ENCODE results near the gene SERPINB3. TPM values are rescaled to one million over a fixed set of nuclear protein-coding genes. Genes with fewer than 3 reads are reported as not detected.
"Not testable (repeated sequence)": the region's sequence is repeated elsewhere in the genome, so short reads cannot be mapped to it uniquely, and the experiment has no call there.

The SERPINB3 gene
- under 1 TPM in 3 of 4 donors, not detected in 1; 0.09 to 0.22 (median 0.17) TPM for polyA plus RNA-seq (ENCODE audit: insufficient read length in 4 of 4)

DNA sequence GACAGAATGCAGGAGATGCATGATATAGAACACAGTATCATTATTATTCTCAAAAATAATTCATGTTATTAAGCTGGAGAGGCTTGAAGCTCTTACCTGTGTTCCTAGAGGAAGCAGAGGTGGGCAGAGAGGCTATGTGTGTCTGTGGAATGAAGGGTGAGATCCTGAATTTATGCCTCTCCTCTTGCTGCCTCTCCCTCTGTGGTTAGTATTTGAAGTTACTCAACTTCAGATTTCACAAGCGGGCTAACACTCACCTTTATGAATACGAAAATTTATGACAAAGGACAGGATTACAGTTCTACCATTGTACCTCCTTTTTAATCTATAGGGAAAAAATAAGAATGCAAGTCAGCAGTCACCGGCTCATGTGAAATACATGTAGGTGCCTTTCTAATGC is at the start of gene SERPINB3:
TSS of gene SERPINB3 (minus strand) at position 144 of the 400 bp plus-strand sequence. CDS start 677 bp downstream, outside the sequence.
- not testable (repeated sequence) for DNase-seq (ENCODE audit: low read depth in 4 of 4, low spot score in 3 of 4)

GRCh38 chr18:63708650-63709049 is 47.0 kb upstream of the SERPINB3 start:
- DNase-seq (ENCODE audit: low read depth in 4 of 4, low spot score in 3 of 4): no peak

DNA sequence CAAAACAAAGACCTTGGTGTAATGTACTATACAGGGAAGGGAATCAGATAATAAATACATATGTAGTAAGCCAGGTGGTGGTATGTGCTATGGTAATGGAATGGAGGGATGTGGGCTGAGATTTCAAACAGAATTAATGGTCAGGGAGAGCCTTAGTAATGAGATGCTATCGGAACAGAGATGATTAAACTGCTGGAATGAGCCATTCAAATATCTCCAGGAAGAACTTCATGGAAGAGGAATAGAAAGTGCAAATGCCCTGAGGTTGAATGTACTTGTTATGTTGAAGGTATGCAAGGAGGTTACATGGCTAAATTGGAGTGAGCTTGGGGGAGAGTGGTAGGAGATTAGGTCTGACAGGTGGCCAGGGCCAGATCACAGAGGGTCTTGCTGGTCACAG is 46.1 kb upstream of the SERPINB3 start:
- no peak for DNase-seq (ENCODE audit: low read depth in 4 of 4, low spot score in 3 of 4)

DNA sequence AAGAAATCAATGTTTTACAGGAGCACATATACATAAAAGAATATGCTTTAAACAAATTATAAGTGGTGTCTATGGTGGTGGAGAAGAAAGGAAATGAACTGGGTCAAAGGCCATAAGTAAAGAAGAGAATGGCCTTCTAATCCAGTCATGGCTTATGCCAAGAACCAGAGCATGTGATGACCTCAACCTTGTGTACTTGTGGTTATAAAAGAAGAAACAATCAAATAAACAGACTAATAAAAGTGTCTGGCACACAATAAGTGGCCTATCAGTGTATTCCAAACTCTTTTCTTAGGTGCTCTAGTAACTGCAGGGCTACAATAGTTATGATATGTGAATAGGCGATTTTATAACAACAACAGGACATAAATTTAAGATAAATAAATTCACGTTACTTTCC is 43.7 kb upstream of the SERPINB3 start:
- DNase-seq (ENCODE audit: low read depth in 4 of 4, low spot score in 3 of 4): no peak

DNA sequence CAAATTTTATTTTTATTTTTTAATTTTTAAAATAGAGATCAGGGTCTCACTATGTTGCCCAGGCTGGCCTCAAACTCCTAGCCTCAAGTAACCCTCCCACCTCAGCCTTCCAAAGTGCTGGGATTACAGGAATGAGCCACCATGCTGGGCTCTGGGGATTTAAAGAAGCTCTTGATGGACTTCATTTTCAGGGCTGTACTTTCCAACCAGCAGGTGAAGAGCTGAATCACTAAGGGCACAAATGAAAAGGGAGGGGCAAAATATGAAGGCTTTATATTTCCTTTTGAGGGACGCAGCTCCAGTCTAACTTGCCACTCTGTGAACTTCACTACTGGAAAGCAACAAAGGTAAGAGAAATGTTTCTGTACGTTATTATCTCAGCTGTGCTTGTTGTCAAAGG is 41.0 kb upstream of the SERPINB3 start, which contains the start of gene SERPINB11:
TSS of gene SERPINB11 (plus strand) at position 301 of the 400 bp plus-strand sequence. CDS start 7,234 bp downstream, outside the sequence.
- no peak for DNase-seq (ENCODE audit: low read depth in 4 of 4, low spot score in 3 of 4)

- no peak for DNase-seq (ENCODE audit: low read depth in 4 of 4, low spot score in 3 of 4)
Measured at GRCh38 chr18:63701952-63702351, 40.3 kb upstream of the SERPINB3 start.

DNA sequence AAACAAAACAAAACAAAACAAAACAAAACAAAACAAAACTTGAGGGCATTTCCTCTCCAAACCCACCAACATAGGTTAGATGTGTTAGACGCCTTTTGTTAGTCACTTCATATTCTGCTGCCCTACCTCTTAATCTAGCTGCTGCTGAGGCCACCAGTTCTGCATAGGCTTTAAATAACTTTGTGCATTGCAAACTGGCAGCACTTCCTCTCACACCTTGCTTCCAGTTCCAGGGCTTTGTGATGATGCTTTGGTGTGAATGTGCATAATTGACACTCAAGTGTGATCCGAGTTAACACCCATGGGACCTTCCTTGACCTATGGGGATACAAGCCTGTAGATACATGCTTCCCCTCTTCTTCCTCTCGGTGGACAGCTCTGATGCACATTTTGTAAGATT is 38.8 kb upstream of the SERPINB3 start:
- no peak for DNase-seq (ENCODE audit: low read depth in 4 of 4, low spot score in 3 of 4)

- DNase-seq (ENCODE audit: low read depth in 4 of 4, low spot score in 3 of 4): no peak
Measured at GRCh38 chr18:63697097-63697660, 35.5 kb upstream of the SERPINB3 start.

- no peak for DNase-seq (ENCODE audit: low read depth in 4 of 4, low spot score in 3 of 4)
Measured at GRCh38 chr18:63689064-63689463, 27.4 kb upstream of the SERPINB3 start.

- DNase-seq (ENCODE audit: low read depth in 4 of 4, low spot score in 3 of 4): no peak
Measured at GRCh38 chr18:63686871-63687270, 25.2 kb upstream of the SERPINB3 start.

DNA sequence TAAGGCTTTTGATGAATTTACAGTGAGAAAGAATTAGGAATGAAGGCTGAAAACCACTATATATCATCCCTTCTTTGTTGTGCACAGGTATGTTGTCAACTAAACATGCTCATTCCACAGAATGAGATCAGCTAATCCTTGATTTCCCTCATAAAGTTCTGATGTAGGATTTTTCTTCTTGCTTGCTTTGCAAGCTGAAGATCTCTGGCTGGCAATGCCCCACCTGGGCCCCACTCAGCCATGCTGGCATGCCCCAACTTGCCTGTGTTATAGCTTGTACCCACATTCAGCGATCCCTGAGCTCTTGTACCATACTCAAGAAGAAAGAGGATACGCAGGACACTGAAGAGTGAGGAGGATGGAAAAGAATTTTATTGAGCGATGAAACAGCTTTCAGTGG is 23.0 kb upstream of the SERPINB3 start:
- DNase-seq (ENCODE audit: low read depth in 4 of 4, low spot score in 3 of 4): no peak

DNA sequence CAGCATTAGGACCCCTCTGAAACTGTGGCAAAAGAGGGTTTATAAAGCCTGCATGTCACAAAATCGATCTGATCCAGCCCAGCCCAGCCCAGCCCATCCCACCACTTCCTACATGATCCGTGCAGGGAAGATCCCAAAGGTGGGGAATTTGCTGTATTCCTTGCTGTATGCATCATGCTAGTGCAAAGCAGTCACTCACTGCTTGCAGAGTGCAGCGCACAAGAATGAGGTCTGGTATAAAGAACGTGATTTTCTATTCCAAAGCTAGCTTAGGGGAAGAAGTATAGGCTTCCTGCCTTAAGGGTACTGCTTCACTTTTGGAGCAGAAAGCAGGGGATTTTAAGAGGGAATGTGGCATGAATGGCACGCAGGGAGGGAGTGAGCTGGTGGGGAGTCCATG is 22.2 kb upstream of the SERPINB3 start:
- no peak for DNase-seq (ENCODE audit: low read depth in 4 of 4, low spot score in 3 of 4)

DNA sequence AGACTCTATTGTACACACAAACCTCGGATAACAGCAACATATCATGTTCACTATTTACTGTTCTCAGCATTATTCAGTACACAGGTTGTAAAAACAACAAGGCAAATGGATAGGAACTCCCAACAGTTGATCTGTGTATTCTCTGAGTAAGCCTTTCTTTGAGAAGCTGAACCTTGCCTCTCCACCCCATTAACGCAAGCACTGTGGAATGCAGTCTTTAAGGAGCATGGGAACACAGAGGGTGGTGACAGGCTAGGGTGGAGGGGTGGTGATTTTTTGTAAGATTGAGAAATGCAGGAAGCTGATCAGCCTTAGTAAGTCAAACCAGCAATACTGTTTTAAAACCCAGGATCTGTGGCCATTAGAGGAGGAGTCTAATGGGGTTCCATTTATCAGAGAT is 21.5 kb upstream of the SERPINB3 start:
- no peak for DNase-seq (ENCODE audit: low read depth in 4 of 4, low spot score in 3 of 4)

GRCh38 chr18:63681449-63682340 is 20.0 kb upstream of the SERPINB3 start:
- peak in 1 of 4 donors; percentile 35 for DNase-seq (ENCODE audit: low read depth in 4 of 4, low spot score in 3 of 4)

- no peak for DNase-seq (ENCODE audit: low read depth in 4 of 4, low spot score in 3 of 4)
Measured at GRCh38 chr18:63679820-63680606, 18.3 kb upstream of the SERPINB3 start.

- no peak for DNase-seq (ENCODE audit: low read depth in 4 of 4, low spot score in 3 of 4)
Measured at GRCh38 chr18:63677500-63678225, 16.0 kb upstream of the SERPINB3 start.

DNA sequence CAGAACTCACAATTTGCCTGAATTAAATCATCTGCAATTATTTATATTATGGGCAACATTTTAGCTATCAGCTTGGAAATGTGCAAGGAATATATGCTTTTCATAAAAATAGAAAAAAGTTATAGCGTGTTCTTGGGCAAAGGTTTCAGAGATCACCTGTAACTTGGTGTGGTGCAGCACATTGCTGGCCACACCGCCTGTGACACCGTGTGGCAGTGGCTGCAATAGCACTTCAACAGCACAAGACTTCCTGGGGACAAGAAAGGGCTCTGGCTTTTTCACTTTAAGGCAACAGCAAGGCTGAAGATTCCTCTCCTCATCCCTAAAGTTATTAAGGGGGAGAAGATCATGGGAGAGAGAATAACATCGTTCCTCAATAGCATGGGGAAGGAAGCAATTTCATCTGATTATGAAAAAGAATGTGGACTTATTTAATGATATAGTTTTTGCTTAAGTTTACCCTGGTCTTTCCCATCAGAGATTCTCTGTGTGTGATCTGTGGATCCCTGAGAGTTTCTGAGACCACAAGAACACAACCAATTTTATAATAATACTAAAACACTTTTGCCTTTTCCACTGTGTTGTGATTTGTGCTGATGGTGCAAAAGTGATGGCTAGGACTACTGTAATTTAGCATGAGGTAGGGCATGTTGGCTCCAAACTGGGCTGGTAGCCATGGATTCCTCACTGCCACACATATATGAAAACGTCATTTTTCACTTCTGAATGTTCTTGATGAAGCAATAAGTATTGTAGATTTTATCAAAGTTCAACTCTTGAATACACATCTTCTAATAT is 15.0 kb upstream of the SERPINB3 start:
- DNase-seq (ENCODE audit: low read depth in 4 of 4, low spot score in 3 of 4): no peak

GRCh38 chr18:63664571-63664970 is 2.9 kb upstream of the SERPINB3 start:
- DNase-seq (ENCODE audit: low read depth in 4 of 4, low spot score in 3 of 4): no peak

GRCh38 chr18:63658920-63659319 is 2.8 kb downstream of the SERPINB3 start:
- not testable (repeated sequence) for DNase-seq (ENCODE audit: low read depth in 4 of 4, low spot score in 3 of 4)

DNA sequence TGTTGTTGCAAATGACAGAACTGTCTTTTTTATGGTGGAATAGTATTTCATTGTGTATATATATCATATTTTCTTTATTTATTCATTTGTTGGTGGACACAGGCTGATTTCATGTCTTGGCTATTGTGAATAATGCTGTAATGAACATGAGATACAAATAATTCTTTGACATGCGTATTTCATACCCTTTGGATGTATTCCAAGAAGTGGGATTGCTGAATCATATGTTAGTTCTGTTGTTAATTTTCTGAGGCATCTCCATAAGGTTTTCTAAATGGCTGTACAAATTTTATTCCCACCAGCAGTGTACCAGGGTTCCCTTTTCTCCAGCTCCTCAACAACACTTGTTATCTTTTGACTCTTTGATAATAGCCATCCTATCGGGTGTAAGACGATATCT is 11.4 kb downstream of the SERPINB3 start:
- DNase-seq (ENCODE audit: low read depth in 4 of 4, low spot score in 3 of 4): not testable (repeated sequence)

All from right renal pelvis (tissue), 4 donors.